Type B pancreatic cell (in vitro differentiated cells): Measurements from ENCODE around the gene MT1M. TPM values are rescaled to one million over a fixed set of nuclear protein-coding genes. Genes with fewer than 3 reads are reported as not detected.
"Not testable (repeated sequence)": the region's sequence is repeated elsewhere in the genome, so short reads cannot be mapped to it uniquely, and the experiment has no call there.

Experiments used
- DNase-seq: peaks from one replicate; pipeline ENCODE4 v3.0.0; 2021; ENCODE audit warnings: mixed read lengths; ENCODE audit not compliant: unreplicated experiment; ENCODE audit errors: extremely low spot score
- H3K27ac Mint-ChIP-seq: 2 replicates; pipeline ENCODE4 v1.8.0; 2021; ENCODE audit warnings: mild to moderate bottlenecking, mixed read lengths
- H3K27me3 Mint-ChIP-seq: 2 replicates; pipeline ENCODE4 v1.8.0; 2021; ENCODE audit warnings: mixed read lengths
- H3K36me3 Mint-ChIP-seq: 2 replicates; pipeline ENCODE4 v1.8.0; 2021; ENCODE audit warnings: mixed read lengths
- H3K4me1 Mint-ChIP-seq: one replicate; pipeline ENCODE4 v1.8.0; 2021; ENCODE audit warnings: mixed read lengths; ENCODE audit not compliant: unreplicated experiment
- H3K4me3 Mint-ChIP-seq: 2 replicates; pipeline ENCODE4 v1.8.0; 2021; ENCODE audit warnings: mild to moderate bottlenecking, mixed read lengths
- H3K9me3 Mint-ChIP-seq: 2 replicates; pipeline ENCODE4 v1.8.0; 2021; ENCODE audit warnings: mixed read lengths
- CTCF ChIP-seq: fragments of 200-600 bp; sonication (generic); conservative IDR thresholded peaks from 2 replicates; pipeline ENCODE4 v1.5.0; 2021; ENCODE audit warnings: antibody characterized with exemption, mild to moderate bottlenecking
- total RNA-seq: library from RNA; stranded (reverse); gene quantifications from 2 replicates; pipeline ENCODE4 v1.2.1, GENCODE V29; 2021; ENCODE audit warnings: low replicate concordance

The MT1M gene
- total RNA-seq, 1 donor from 2014 or later = not detected

- DNase-seq = no peak
- H3K9me3 Mint-ChIP-seq = no peaks in the 10 kb centered on the region
These were observed 35.4 kb downstream of the MT1M start, which contains the start of gene MT1G for GRCh38 chr16:56667581-56668571. TSS of gene MT1G (minus strand) at chr16:56668065. CDS start at chr16:56667993, 72 bp downstream.

GRCh38 chr16:56669005-56669839 is 36.8 kb downstream of the MT1M start, which contains the start of gene MT1H:
TSS of gene MT1H (plus strand) at chr16:56669814. CDS start at chr16:56669885, 71 bp downstream.
- Mint-ChIP-seq H3K27ac (no peak within 1 kb of the TSS), H3K9me3 (no peaks in the 10 kb centered on the region)

More at GRCh38 chr16:56667581-56668571, 35.4 kb downstream of the MT1M start, which contains the start of gene MT1G:
- H3K4me1 Mint-ChIP-seq = peaks cover 4% of the 10 kb centered on the region
- TF ChIP-seq CTCF = no peak
- no peak within 1 kb of the TSS for H3K27ac Mint-ChIP-seq
- H3K4me3 Mint-ChIP-seq = no peak within 1 kb of the TSS
- H3K36me3 Mint-ChIP-seq = no peaks in the 10 kb centered on the region
- H3K27me3 Mint-ChIP-seq = peaks cover 99% of the 10 kb centered on the region

GRCh38 chr16:56669840-56670619 is 37.6 kb downstream of the MT1M start:
- H3K4me1 Mint-ChIP-seq = peaks cover 3% of the 10 kb centered on the region

More at GRCh38 chr16:56669005-56669839, 36.8 kb downstream of the MT1M start, which contains the start of gene MT1H:
- Mint-ChIP-seq H3K4me3 (no peak within 1 kb of the TSS), H3K27me3 (peaks cover 100% of the 10 kb centered on the region), H3K4me1 (peaks cover 2% of the 10 kb centered on the region), H3K36me3 (no peaks in the 10 kb centered on the region)
- TF ChIP-seq CTCF = no peak
- DNase-seq = no peak

GRCh38 chr16:56670620-56670934 is 38.1 kb downstream of the MT1M start:
- Mint-ChIP-seq H3K27ac (no peak overlapping the region), H3K9me3 (no peaks in the 10 kb centered on the region), H3K27me3 (peaks cover 100% of the 10 kb centered on the region), H3K4me3 (no peak overlapping the region), H3K36me3 (no peaks in the 10 kb centered on the region), H3K4me1 (peaks cover 3% of the 10 kb centered on the region)
- TF ChIP-seq CTCF = no peak
- DNase-seq = no peak

More at GRCh38 chr16:56669840-56670619, 37.6 kb downstream of the MT1M start:
- H3K36me3 Mint-ChIP-seq = no peaks in the 10 kb centered on the region
- no peak for DNase-seq
- H3K27ac Mint-ChIP-seq = no peak overlapping the region
- no peak for TF ChIP-seq CTCF
- H3K27me3 Mint-ChIP-seq = peaks cover 100% of the 10 kb centered on the region
- no peaks in the 10 kb centered on the region for H3K9me3 Mint-ChIP-seq
- H3K4me3 Mint-ChIP-seq = no peak overlapping the region

GRCh38 chr16:56671691-56672090 is 39.2 kb downstream of the MT1M start:
- H3K27me3 Mint-ChIP-seq = peaks cover 99% of the 10 kb centered on the region
- H3K9me3 Mint-ChIP-seq = not testable (repeated sequence)

GRCh38 chr16:56672171-56672570 is 39.7 kb downstream of the MT1M start:
- H3K27ac Mint-ChIP-seq, H3K9me3 Mint-ChIP-seq, DNase-seq, H3K4me1 Mint-ChIP-seq, H3K4me3 Mint-ChIP-seq, H3K36me3 Mint-ChIP-seq: not testable (repeated sequence)
- H3K27me3 Mint-ChIP-seq = peaks cover 99% of the 10 kb centered on the region

More at GRCh38 chr16:56671691-56672090, 39.2 kb downstream of the MT1M start:
- not testable (repeated sequence) for H3K36me3 Mint-ChIP-seq, H3K4me3 Mint-ChIP-seq, H3K27ac Mint-ChIP-seq, H3K4me1 Mint-ChIP-seq, DNase-seq
